Fibroblast of upper back skin (primary cell): Measurements from ENCODE around the gene PTF1A.

Experiments
- DNase-seq: peaks from one replicate; pipeline ENCODE4 v3.0.0-alpha.2; 2013

The PTF1A gene

GRCh38 chr10:23187155-23187554 lies 5.0 kb upstream of the PTF1A start:
- no peak for DNase-seq

GRCh38 chr10:23189024-23189423 lies 3.1 kb upstream of the PTF1A start:
- DNase-seq, result no peak

GRCh38 chr10:23190872-23191763 lies 994 bp upstream of the PTF1A start:
- DNase-seq, result no peak

GRCh38 chr10:23192712-23193434 lies 761 bp downstream of the PTF1A start:
- no peak for DNase-seq

- no peak for DNase-seq
Measured at GRCh38 chr10:23193435-23194074, 1.4 kb downstream of the PTF1A start.

- no peak for DNase-seq
Measured at GRCh38 chr10:23194471-23194965, 2.4 kb downstream of the PTF1A start.

- DNase-seq, result no peak
Measured at GRCh38 chr10:23194966-23195845, 3.1 kb downstream of the PTF1A start.

- DNase-seq, result no peak
Measured at GRCh38 chr10:23195846-23196600, 3.9 kb downstream of the PTF1A start.

- no peak for DNase-seq
Measured at GRCh38 chr10:23196915-23197314, 4.8 kb downstream of the PTF1A start.

GRCh38 chr10:23197416-23197861 lies 5.3 kb downstream of the PTF1A start:
- DNase-seq, result no peak

GRCh38 chr10:23198610-23198939 lies 6.5 kb downstream of the PTF1A start:
- no peak for DNase-seq

GRCh38 chr10:23198940-23199767 lies 7.0 kb downstream of the PTF1A start:
- DNase-seq, result no peak

- no peak for DNase-seq
Measured at GRCh38 chr10:23199768-23200511, 7.8 kb downstream of the PTF1A start.

GRCh38 chr10:23200586-23200985 lies 8.5 kb downstream of the PTF1A start:
- no peak for DNase-seq

- DNase-seq, result no peak
Measured at GRCh38 chr10:23200997-23201652, 9.0 kb downstream of the PTF1A start.

- DNase-seq, result no peak
Measured at GRCh38 chr10:23201837-23202236, 9.7 kb downstream of the PTF1A start.

- no peak for DNase-seq
Measured at GRCh38 chr10:23202779-23203178, 10.7 kb downstream of the PTF1A start.

GRCh38 chr10:23203369-23204325 lies 11.5 kb downstream of the PTF1A start:
- no peak for DNase-seq
